SH-SY5Y (cell line): ENCODE data around the gene KANK4.

Source experiments
- GATA2 ChIP-seq: IDR thresholded peaks from 2 replicates; pipeline ENCODE4 v1.6.1; 2011; ENCODE audit warnings: mild to moderate bottlenecking, low read depth, low read length
- GATA3 ChIP-seq: IDR thresholded peaks from 2 replicates; pipeline ENCODE4 v1.6.1; 2011; ENCODE audit warnings: low read depth, mild to moderate bottlenecking, low read length, moderate library complexity

DNA sequence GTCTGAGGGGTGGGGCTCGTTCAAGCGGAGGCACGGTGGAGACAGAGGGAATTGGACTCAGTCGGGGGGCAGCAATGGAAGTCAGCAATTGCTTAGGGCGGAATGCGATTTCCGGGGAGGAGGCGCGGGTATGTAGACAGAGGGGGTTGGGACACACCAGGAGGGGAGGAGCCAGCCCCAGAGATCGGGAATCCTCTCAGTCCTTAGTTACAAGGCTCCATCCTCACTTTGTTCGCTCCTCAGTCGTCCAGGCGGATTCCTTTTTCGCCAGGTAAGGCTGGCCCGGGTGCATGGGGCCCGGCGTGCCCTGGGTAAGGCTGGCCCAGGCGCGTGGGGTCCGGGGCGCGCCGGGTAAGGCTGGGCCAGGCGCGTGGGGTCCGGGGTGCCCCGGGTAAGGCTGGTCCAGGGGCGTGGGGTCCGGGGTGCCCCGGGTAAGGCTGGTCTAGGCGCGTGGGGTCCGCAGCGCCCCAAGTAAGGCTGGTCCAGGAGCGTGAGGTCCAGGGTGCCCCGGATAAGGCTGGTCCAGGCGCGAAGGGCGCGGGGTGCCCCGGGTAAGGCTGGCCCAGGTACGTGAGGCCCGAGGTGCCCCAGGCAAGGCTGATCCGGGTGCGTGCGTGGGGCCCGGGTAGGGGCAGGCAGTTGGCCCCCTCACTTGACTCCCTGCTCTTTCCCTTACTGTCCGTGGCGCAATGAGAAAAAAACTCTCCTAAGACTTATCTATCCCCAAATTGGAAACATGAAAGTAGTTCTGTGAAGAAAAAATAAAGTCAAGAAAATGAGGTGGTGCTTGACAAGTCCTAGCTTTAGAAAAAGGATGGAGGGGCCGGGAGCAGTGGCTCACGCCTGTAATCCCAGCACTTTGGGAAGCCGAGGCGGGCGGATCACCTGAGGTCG lies 124.3 kb downstream of the KANK4 start, which contains the start of gene L1TD1:
- TF ChIP-seq GATA2 (no peak), GATA3 (no peak)
